IPS-11a (cell line): ENCODE data around the gene MXRA8.
A peak's percentile ranks its signal among the peaks of the same experiment; 100 is the strongest.
"Not testable (repeated sequence)": the region's sequence is repeated elsewhere in the genome, so short reads cannot be mapped to it uniquely, and the experiment has no call there.

ENCODE experiments used
- H3K4me3 ChIP-seq: one replicate; pipeline ENCODE4 v1.5.1; 2013; ENCODE audit warnings: low read depth, low read length, control low read depth

MXRA8 gene

DNA sequence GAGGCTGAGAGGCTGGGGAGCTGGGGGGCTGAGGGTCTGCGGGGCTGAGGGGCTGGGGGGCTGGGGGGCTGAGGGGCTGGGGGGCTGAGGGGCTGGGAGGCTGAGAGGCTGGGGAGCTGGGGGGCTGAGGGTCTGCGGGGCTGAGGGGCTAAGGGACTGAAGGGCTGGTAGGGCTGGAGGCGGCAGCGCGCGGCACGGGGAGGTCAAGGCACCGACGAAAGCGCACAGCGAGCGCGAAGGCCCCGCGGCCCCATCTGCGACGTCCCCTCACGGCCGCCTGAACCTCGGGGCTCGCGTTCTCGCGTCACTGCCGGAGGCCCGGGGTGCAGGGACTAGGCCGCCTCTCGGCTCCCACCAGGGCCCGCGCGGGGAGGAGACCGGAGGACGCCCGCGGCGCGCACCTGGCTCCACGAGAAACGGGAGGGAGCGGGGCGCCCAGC is 34.3 kb downstream of the MXRA8 start:
- peak overlapping the region; percentile 82 for H3K4me3 ChIP-seq

DNA sequence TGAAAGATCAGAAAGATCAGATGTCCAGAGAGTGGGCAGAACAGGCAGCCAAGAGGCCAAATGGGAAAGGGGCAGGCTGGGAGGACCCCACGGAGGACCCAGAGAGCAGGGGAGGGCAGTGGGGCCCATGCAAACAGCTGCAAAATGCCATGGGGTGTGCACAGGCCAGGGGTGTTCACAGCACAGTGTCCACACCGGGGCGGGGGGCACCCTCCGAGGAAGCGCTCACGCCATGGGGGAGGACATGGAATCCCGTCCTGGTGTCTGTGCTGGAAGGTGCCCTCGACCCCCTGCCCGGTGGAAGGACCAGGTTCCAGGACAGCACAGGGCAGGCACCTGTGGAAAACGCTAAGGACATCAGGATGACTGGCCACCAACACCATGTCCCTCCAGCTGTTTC is 35.4 kb downstream of the MXRA8 start:
- H3K4me3 ChIP-seq = no peak overlapping the region

DNA sequence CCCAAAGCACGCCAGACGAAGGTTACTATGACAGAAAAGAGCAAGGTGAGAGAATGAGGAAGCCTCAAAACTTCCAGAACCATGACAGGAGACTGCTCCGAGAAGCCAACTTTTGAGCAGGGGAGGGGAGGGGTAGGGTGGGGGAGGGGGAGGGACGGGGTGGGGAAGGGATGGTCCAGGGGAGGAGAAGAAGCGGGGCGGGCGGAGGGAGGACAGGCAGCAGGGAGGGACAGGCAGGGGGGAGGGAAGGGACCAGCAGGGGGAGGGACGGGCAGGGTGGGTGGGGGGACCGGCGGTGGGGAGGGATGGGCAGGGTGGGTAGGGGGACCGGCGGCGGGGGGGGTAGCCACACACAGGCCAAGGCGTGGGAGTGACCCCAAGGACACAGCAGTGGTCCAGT is 35.9 kb downstream of the MXRA8 start:
- no peak overlapping the region for H3K4me3 ChIP-seq

DNA sequence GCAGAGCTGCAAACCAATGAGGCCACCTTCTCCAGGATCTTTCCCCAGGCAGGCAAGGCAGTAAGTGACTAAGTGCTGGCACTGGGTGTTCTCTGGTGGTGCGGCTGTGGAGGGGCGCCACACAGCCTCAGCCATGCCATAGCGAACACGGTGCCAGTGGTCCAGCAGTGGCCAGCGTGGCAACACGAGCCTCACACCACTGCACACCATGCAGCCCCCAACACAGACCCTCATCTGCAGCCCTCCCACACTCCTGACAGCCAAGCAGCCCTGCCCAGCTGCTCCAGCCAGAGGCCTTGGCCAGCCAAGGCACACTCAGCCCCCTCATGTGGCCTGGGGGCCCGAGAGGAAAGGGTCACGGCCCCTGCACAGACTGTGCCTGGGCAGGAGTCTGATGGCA is 36.9 kb downstream of the MXRA8 start:
- no peak overlapping the region for H3K4me3 ChIP-seq

DNA sequence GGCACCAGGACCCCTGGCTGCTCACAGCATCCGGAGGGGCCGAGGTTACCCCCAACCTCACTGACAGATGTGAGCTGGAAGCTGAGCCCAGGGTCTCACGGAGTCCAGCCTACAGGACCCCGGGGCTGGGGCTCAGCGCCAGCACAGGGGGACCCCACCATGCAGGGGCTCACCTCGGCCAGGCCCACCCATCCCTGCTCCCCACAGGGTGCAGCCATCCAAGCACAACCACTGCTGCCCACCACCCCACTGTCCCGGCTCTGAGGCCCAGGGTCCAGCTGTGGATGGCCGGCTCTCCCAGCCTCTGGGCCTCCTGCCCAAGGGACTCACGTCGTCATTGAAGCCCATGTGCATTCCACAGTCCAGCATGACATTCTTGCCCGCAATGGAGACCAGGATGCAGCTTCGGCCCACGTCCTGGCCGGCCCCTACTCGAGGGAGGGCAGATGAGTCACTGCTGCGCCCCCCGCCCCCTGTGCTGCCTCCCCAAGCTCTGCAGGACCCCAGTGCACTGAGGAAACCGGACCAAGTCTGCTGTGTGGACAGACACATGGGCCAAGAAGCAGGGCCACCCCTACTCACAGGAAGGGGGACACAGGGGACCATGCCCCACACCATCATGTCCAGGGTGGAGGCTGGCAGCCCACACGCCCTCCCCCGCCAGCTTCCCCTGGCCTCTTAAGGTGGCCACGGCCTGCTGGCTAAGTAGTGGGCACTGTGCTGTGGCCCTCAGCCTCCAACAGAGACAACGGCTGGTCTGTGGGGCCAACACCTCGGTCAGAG is 37.5 kb downstream of the MXRA8 start:
- no peak overlapping the region for H3K4me3 ChIP-seq

DNA sequence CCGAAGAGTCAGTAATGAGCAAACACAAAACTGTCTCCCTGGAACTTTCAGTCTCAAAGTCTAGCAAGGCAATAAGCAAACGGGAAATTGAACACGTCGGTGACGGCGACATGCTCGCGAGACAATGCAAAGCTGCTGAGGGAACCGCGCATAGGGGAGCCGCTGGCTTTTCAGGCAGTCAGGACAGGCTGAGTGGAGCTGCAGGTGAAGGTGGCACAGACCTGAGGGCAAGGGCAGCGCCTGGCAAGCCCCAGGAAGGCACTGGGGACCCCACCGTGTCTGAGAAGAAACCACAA is 38.8 kb downstream of the MXRA8 start:
- H3K4me3 ChIP-seq = no peak overlapping the region

DNA sequence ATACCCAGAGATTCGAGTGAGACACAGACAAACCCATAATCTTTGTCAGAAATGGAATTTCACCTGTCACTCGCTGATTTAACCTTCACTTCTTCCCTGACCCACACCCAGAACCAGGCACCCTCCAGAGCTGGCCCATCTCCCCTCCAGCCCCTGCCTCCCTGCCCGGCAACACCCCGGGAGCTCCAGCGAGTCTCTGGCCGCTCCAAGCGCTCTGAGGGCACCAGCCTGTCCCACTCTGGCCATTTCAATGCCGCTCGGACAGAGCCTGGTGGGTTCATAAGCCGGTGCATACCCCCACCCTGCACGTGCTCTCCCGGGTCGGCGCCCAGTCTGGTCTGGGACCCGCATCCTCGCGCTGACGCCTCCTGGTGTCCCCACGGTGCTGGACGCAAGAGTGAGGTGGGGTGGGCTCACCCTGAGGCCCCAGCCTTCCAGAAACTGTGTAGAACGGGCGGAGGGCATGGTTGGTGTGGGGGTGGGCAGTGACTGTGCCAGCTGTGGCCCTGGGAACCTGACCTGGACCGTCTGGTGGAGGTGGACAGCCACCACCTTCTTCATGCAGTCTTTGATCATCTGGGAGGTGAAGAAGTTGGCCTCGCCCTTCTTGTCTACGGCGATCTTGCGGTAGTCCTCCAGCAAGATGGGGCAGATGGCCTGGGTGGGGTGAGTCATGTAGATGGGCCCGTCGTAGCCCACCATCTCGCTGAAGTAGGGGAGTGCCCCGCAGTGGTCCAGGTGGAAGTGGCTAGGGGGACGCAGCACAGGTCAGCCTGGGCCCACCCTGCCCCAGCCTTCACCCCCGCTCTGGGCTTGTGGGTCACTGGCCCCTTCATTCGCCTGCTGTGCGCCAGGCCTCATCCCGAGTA is 39.3 kb downstream of the MXRA8 start:
- no peak overlapping the region for H3K4me3 ChIP-seq

DNA sequence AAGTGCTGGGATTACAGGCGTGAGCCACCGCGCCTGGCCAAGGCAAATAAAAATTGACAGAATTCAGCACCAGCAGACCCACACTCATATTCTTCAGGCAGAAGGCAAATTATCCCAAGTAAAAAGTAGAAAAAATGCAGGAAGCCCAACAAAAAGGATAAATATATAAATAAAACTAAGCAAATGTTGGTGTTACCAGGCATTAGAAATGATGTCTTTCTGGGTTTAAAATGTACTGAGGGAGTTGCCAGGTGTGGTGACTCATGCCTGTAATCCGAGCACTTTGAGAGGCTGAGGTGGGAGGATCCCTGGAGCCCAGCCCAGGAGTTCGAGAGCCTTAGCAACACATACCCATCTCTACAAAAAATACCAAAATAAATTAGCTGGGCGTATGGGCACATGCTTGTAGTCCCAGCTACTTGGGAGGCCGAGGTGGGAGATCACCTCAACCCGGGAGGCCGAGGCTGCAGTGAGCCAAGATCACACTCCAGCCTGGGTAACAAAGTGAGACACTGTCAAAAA is 40.2 kb downstream of the MXRA8 start:
- no peak overlapping the region for H3K4me3 ChIP-seq

DNA sequence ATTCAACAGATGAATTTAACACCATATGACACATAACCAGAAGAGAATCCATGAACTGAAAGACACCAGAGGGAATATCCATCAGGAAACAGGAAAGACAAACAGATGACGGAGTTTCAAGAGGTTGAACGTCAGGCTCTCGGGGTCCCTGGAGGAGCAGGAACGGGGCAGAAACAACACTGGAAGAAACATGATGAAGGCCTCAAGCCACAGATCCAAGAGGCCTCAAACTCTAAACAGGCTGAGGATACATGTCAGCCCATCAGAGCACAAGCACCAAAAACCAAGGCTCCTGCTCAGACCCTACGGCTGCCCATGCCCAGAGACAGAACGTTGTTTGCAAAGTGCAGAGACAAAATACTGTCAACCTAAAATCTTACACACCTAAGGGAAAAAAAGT is 40.9 kb downstream of the MXRA8 start:
- no peak overlapping the region for H3K4me3 ChIP-seq

DNA sequence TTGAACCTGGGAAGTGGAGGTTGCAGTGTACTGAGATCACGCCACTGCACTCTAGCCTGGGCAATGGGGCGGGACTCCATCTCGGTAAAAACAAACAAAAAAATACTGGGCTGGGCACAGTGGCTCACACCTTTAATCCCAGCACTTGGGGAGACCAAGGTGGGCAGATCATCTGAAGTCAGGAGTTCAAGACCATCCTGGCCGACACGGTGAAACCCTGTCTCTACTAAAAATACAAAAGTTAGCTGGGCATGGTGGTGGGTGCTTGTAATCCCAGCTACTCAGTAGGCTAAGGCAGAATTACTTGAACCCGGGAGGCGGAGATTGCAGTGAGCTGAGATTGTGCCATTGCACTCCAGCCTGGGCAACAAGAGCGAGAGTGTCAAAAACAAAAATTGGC is 42.2 kb downstream of the MXRA8 start:
- H3K4me3 ChIP-seq = not testable (repeated sequence)

DNA sequence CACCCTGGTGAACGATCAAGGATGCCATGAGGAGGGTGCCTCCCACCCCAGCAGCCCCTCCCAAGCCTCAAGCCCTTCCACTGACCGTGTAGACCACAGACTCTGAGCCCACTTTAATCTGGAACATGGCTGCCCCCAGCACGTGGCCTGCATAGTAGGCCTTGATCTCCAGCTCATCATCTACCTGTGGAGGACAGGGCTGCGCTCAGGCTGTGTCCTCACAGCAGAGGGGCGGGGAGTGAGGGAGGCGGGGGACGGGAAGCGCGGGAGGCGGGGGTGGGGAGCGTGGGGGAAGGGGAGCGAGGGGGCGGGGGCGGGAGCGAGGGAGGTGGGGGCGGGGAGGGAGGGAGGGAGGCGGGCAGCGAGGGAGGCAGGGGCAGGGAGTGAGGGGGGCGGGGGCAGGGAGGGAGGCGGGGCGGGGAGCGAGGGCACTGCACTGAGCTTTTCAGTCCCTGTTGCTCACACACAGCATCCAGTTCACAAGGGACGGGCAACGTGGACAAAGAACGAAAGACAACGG is 42.9 kb downstream of the MXRA8 start:
- H3K4me3 ChIP-seq = no peak overlapping the region

DNA sequence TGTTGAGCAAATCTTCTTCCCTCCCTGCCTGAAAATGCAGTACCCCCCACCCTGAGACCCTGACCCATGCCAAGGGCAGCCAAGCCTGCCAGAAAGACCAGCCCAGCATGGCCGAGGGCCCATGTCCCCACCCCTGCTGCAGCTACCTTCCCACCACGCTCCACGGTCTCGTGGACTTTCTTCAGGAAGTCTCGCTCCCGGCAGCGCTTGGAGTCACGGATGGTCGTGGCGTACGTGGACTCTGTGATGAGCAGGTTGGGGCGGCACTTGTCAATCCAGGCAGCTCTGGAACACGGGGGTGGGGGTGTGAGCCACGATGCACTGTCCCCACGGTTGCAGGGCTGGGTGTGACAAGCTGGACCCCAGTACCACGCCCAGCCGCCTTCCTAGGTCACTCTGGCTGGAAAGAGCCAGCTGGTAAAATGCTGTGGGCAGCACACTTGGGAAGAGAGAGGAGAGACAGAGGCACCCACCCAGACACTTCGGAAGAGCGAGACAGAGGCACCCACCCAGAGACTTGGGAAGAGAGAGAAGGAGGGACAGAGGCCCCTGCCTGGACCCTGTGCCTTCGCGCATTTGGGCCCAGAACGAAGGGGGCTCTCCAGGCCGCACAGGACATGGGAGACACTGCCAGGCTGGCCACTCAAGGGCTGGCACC is 43.5 kb downstream of the MXRA8 start:
- H3K4me3 ChIP-seq = no peak overlapping the region

DNA sequence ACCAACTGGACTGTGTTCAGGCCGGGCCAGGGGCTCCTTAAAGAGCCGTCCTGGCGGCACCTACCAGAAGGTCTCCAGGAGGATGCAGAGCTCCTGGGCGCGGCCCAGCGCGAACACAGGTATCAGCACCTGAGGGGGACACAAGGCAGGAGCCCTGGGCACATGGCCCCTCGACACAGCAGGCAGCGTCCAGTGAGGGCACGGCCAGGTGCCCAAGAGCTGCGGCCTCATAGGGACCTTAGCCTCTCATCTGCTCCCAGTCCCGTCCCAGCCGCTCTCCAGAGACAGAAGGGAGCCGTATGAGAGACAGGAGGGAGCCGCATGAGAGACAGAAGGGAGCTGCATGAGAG is 44.1 kb downstream of the MXRA8 start:
- no peak overlapping the region for H3K4me3 ChIP-seq

DNA sequence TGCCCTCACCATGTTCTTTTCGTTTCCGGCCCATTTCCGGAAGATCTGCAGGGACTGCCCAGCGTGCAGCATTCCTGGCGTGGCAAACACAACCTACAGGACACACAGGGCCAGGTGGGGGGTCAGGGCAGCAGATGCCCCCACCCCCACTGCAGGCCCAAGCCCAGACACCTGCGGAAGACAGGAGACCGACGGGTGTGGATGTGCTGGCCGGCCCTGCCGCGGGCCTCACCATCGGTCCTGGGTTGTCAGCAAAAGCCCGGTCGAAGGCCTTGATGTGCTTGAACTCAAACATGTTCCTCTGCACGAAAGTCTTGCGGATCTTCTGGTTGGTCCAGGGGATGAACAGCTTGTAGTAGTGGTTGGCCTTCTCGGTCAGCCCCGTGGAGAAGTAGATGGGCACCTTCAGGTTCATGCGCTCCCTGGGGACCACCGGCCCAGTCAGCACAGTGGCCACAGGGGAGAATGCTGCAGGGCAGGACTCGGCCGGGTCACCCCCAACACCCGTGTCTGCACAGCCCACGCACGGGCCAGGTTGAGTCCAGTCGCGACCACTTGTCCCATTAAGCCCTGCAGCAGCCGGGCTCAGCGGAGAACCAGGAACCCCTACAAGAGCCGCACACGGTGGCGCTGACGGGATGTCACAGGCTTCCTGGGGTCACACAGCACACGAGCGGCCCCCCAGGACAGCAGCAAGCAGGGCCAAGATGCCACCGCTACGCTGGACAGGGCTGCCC is 44.7 kb downstream of the MXRA8 start:
- H3K4me3 ChIP-seq = no peak overlapping the region

DNA sequence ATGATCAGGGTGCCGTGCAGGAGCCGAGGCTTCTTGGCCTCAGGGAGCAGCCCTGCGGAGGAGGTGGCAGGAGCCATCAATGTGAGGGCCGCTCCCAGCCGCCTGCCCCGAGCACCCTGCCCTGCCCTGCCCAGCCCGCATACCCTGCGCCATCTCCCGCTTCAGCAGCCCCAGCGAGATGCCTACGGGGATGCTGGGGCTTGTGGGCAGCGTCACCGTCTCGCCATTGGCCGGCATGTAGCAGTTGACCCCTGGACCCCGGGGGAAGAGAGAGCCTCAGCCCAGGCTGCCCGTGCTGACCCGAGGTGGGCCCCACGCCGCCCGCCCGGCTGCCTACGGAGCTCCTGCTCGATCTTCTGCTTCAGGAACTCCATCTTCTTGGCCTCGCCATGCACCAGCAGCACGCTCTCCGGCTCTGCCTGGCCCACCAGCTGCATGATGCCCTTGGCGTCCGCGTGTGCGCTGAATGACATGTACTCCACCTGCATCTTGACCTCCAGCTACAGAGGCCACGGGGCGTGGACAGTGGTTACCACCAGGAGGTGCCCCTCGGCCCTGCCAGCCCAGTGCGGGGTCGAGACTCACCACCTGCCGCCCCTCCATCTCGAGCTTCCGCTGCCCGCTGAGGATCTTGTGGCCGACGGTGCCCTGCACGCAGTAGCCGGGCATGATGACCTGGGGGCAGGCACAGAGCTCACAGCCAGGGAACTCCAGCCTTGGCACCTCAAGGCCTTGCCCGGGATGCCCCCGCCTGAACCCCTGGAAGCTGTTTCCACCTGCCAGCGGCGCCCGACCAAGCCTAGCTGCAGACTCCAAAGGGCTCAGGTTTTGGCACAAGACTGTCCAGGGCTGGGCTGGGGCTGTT is 45.7 kb downstream of the MXRA8 start:
- no peak overlapping the region for H3K4me3 ChIP-seq

DNA sequence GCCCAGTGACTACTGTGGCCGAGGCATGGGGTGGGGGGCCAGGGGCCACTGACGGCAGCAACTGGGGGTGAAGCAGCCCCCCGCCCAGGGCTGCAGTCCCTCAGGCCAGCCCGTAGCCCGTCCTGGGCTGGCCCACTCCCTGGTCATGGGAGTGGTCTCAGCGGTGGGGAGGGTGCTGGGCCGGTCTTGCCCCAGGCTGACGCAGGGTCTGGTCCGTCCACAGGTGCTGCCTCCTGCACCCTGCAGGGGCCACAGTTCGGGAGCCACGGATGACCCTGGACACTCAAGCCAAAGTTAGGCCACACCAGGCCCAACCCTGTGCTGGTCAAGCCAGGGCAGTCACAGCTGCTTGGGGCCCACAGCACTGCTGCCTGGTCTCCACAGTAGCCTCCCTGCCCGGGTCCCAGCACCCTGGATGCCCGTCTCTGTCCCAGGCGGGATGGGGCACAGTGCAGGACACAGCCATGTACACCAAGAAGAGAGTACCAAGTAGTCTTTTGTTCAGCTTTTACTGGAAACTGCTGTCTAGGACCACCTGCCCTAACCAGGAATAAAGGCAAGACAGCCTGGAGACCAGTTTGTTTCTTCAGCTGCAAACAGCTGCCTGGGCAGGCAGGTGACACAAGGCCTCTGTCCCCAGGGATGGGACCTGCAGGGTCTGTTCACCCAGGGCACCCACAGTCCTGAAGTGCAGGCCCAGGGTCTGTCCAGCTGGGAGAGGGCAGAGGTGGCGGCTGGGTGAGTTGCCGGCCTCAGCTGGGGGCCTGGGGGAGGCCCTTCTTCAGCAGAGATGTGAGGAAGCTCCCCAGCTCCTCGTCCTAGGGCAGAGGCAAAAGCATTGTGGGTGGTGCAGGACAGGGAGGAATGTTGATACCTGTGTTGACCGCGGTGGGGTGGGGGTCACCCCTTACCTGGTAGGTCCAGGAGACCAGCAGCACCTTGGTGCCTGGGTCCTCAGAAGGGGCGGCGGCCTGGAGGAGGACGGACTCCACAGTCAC is 46.9 kb downstream of the MXRA8 start:
- H3K4me3 ChIP-seq = no peak overlapping the region

DNA sequence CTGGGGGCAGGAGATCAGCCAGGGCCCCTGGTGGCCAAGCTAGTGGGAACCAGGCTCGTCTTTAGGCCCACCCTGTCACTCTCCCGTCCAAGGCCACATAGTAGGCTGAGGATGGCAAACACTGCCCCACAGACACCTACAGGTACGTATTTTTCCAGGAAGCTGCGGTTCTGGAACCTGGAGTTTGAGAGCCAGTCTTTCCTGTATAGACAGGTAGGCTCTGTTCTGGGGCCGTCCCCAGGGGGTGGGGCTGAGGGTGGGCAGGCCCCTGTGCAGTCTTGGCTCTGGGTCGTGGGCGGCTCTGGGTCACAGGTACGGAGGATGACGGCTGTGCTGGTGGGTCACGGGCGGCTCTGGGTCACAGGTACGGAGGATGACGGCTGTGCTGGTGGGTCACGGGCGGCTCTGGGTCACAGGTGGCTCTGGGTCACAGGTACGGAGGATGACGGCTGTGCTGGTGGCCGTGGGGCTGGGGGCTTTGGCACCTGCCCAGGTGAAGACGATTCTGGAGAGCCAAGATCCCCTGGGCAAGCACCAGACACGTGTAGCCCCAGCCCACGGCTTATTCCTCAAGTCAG is 47.8 kb downstream of the MXRA8 start:
- H3K4me3 ChIP-seq = no peak overlapping the region

DNA sequence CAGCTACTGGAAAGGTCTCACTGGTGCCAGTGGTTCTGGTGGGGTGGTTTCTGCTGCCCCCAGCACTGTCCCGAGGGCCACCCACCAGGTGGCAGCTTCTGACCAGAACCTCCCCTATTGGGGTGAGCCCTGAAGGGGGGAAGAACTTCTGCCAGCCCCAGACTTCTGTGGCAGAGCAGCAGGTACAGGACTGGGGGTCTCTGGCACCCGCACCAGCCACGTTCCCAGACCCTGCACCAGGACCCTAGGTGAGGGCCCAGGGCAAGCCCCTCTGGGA is 48.3 kb downstream of the MXRA8 start:
- no peak overlapping the region for H3K4me3 ChIP-seq
